ENCODE measurements around the gene RACGAP1.

Gene RACGAP1

GRCh38 chr12:50026691-50027090 lies 1.4 kb upstream of the RACGAP1 start:
- no peak for TF ChIP-seq CTCF (IDR thresholded peaks at IDR 0.05)

GRCh38 chr12:50024805-50025186 lies 498 bp downstream of the RACGAP1 start:
- peak overlapping the region; percentile 91 for H3K4me3 ChIP-seq
- DNase-seq (ENCODE audit: low spot score), result no peak
- no peak for TF ChIP-seq CTCF (IDR thresholded peaks at IDR 0.05)
- H3K27ac ChIP-seq, result peak overlapping the region; percentile 42 to 71

More at GRCh38 chr12:50026691-50027090, 1.4 kb upstream of the RACGAP1 start:
- Histone ChIP-seq H3K27ac (no peak overlapping the region), H3K4me3 (no peak overlapping the region)
- DNase-seq (ENCODE audit: low spot score), result no peak

- TF ChIP-seq CTCF (IDR thresholded peaks at IDR 0.05), result no peak
- Histone ChIP-seq H3K4me3 (peak overlapping the region; percentile 91), H3K27ac (no peak overlapping the region)
- no peak for DNase-seq (ENCODE audit: low spot score)
These were observed 1.1 kb downstream of the RACGAP1 start for GRCh38 chr12:50024227-50024626.

GRCh38 chr12:50022903-50023302 lies 2.4 kb downstream of the RACGAP1 start:
- H3K4me3 ChIP-seq, result no peak overlapping the region
- H3K27ac ChIP-seq, result no peak overlapping the region
- TF ChIP-seq CTCF (IDR thresholded peaks at IDR 0.05), result no peak
- no peak for DNase-seq (ENCODE audit: low spot score)

GRCh38 chr12:50021031-50021430 lies 4.3 kb downstream of the RACGAP1 start:
- TF ChIP-seq CTCF (IDR thresholded peaks at IDR 0.05), result no peak
- no peak overlapping the region for H3K4me3 ChIP-seq
- DNase-seq (ENCODE audit: low spot score), result no peak
- H3K27ac ChIP-seq, result no peak overlapping the region

GRCh38 chr12:50019524-50019923 lies 5.8 kb downstream of the RACGAP1 start:
- no peak overlapping the region for H3K27ac ChIP-seq
- no peak for DNase-seq (ENCODE audit: low spot score)
- H3K4me3 ChIP-seq, result no peak overlapping the region
- no peak for TF ChIP-seq CTCF (IDR thresholded peaks at IDR 0.05)

GRCh38 chr12:50018968-50019367 lies 6.3 kb downstream of the RACGAP1 start:
- DNase-seq (ENCODE audit: low spot score), result no peak
- no peak overlapping the region for H3K27ac ChIP-seq
- TF ChIP-seq CTCF (IDR thresholded peaks at IDR 0.05), result no peak
- no peak overlapping the region for H3K4me3 ChIP-seq
